IPS-NIHi7 (cell line): ENCODE measurements around the gene MGAT4C.
"Not testable (repeated sequence)": the region's sequence is repeated elsewhere in the genome, so short reads cannot be mapped to it uniquely, and the experiment has no call there.

ENCODE experiments used
- DNase-seq: peaks from one replicate; pipeline ENCODE4 v3.0.0; 2012; ENCODE audit warnings: mixed read lengths; ENCODE audit errors: extremely low spot score

The MGAT4C gene

DNA sequence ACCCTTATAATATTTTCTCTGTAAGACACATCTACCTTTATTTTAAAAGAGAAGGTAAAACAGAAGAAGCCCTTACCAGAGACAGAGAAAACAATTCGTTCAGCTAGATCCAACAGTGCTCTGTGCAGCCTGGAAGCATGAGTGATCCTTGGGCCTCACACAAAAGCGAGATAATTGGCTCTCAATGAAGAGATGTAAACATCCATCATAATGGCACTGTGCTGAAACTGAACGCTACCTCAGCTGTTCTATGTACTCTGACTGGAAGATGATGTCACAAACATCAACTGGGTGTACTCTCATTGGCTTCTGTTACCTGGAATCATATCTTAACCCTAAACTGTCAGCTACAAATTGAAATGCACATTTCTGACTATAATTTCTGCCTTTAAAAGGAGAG is at the start of gene MGAT4C:
Gene MGAT4C (minus strand): TSS at position 229 of the 400 bp plus-strand sequence.
- no peak for DNase-seq

GRCh38 chr12:86296396-86296795 is 40.2 kb upstream of the MGAT4C start:
- not testable (repeated sequence) for DNase-seq

GRCh38 chr12:86293682-86294240 is 37.6 kb upstream of the MGAT4C start:
- no peak for DNase-seq

DNA sequence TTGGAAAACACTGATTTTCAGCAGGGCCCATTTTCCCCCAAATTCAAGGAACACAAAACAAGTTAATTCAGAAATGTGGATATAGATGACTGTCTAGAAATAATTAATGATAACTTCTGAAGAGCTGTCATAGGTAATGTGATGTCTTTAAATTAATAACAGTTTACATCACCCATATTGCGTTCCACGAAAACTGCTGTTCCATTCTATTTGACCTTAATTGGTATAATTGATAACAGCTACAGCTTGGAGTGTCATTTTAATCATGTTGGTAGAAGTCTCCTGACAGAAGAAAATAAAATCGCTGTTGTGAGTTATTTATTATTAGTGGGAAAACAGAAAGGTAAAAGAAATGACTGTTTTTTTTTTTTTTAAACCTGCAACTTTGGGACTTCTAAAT is 36.3 kb upstream of the MGAT4C start:
- no peak for DNase-seq

GRCh38 chr12:86290615-86291014 is 34.4 kb upstream of the MGAT4C start:
- DNase-seq = no peak

DNA sequence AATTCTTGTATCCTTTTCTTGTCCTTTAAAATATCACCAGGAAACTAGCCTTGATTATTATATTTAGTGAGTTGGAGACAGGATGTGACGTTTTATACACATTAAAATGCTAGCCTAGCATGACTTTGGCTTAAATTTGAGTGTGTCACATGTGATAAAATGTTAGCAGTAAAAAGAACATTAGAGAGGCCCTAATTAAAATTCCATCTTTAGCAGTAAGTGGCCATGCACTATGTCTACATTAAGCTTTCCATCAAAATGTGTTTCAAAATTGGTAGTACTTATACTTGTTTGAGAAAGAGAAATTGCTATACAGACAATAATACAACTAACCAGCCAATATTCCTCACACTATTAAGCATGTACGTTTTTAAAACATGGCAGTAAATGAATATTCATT is 29.9 kb upstream of the MGAT4C start:
- DNase-seq = no peak

GRCh38 chr12:86283620-86284019 is 27.4 kb upstream of the MGAT4C start:
- no peak for DNase-seq

DNA sequence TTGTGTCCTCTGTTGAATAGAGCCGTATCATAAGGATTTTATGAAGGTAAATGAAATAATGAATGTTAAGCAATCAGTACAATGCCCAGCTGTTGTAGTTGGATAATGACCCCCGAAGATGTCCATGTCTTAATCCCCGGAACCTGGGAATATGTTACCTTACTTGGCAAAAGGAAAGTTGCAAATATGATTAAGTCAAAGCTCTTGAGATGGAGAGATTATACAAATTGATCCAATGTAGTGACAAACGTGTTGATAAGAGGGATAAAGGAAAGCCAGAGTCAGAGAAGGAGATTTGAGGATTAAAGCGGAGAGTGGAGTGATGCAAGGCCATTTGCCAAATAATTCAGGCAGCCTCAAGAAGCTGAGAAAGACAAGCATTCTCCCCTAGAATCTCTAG is 19.2 kb upstream of the MGAT4C start:
- DNase-seq = no peak

- no peak for DNase-seq
Observed at GRCh38 chr12:86265329-86265695, 9.1 kb upstream of the MGAT4C start.

DNA sequence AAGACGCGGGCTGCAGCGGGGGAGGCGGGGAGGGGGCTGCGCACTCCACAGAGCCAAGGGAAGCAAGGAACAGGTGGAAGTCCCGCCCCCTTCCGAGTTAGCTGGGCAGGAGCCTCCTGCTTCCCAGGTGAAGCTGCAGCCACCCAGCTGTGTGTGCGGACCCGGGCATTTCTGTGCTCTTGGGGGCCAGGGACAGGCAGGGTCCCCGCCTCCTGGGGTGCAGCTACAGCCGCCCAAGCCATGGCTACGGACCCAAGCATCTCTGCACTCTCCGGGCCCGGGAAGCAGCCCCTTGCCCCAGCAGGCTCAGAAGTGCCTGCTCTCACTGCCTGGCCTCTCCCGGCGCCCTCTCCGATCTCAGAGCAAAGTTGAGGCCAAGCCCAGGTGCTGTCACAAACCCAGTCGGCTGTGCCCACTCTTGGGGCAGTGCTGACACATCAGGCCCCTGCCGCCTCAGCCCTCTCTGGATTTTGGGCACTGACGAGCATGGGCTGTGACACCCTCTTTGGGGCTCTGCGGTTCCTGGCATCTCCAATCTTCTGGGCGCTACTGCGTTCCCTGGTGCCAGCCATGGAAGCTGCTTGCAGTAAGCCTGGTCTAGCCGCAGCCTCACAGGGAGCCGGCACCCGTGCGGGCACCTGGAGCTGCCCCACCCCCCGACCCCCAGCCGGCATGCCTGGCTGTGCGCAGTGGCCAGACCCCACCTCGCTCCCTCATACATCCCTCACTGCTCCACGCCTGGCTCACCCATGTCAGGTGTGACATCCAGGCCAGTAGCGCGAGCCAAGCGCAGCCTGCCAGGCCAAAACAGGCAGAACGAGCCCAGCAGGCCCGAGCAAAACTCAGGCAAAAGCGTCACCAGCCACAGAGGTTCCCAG is 8.5 kb upstream of the MGAT4C start:
- peak; percentile 58 for DNase-seq

DNA sequence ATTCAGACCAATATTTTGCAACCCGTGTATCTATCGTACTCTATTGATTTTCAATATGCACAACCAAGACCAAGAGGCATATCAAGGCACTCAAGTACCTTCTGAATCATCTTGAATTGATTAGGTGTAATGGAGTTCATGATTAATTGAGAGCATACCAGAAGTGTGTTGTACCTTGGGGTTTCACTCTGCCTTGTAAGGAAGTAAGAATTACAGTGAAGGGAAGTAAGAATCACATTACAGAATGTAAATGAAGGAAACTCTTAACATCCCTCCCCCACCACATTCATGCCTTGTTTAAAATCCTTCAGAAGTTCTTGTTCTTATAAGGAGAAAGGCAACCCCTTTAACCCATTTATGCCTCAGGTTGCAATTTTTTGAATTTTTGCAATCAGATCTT is 5.4 kb upstream of the MGAT4C start:
- no peak for DNase-seq

GRCh38 chr12:86261142-86261541 is 5.0 kb upstream of the MGAT4C start:
- no peak for DNase-seq

GRCh38 chr12:86260183-86260582 is 4.0 kb upstream of the MGAT4C start:
- DNase-seq = no peak

DNA sequence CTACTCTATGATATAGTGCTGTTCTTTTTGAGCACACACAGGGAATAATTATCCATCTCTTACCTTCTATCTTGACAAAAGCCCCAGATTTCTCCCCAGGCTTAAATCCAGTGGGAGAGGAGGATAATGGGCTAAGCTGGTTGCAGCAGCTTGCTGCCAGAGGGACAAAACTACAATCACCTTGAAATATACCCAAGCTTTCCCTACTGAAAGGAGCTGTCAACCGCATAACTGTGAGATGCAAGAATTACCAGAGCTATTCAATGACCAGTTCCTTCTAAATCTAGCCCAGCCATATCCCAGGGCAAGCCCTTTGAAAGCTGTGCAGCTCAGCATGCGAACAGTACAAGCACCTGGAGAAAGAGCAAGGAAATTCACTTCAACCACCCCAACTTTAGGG is 943 bp upstream of the MGAT4C start:
- no peak for DNase-seq

- DNase-seq = no peak
Observed at GRCh38 chr12:86254399-86255107, 1.6 kb downstream of the MGAT4C start.

DNA sequence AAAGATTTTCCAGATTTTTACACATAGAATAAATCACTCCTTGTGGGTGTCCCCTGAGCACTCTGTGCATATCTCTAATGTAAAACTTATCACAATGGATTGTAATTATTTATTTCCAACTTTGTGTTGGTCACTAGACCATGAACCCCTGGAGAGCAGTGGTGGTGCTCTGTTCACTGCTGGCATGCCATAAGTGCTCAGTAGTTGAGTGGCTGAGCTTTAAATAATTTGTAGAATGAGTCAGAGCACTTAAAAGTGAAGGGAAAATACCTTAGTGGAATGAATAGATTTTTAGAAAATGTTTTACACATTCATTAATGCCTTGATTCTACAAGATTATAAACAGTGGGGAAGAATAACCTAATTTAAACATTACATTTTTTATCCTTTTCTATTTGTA is 6.3 kb downstream of the MGAT4C start:
- no peak for DNase-seq

DNA sequence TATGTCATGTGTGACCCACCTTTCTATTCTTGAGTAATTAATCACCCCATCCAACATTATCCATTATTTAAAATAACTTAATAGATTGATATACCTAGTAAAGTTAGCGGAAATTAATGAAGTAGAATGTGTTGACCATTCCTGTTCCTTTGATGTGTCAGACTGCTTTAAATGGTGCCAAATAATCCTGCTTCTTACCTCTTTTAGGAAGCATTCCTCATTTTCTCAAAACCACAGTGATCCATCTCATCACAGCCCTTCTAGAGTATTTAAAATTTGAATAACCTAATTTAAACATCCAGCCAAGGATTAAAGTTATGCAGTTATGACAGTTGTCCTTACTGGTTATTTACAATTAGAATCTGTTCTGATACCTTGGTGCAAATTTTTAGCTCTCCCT is 6.9 kb downstream of the MGAT4C start:
- DNase-seq = no peak

DNA sequence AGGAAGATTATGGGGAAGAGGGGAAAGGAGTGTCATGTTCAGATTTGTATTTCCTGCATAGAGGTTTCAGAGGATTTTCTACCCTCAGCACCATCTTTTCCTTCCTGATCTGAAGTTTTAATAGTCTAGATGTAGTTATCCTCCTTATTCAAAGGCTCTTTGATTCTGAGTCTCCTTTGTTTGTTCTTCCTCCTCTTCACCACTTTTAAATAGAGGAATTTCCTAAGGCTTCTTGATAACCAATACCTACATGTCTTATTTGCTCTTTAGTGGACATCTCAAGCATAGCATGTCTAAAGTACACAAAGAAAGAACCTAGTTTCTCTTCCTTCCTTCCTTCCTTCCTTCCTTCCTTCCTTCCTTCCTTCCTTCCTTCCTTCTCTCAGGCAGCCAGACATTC is 8.3 kb downstream of the MGAT4C start:
- DNase-seq = no peak

DNA sequence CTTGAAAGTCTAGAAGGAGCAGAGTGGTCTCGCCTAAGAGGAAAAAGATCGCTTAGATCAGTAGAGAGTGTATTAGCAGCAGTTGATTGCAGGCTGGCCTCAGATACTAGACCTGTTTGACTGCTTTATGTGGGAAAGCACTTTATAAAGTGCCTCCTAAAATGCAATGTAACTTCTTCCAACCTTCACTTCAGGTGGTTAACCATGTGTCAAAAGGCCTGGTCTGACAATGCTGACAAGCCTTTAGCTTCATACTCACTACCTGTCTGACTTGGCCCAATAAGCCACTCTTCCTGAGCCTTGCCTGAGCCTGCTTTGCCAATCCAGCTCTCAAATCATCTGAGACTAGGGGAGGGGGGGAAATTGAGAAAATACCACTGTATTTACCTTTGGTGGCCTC is 14.6 kb downstream of the MGAT4C start:
- no peak for DNase-seq

DNA sequence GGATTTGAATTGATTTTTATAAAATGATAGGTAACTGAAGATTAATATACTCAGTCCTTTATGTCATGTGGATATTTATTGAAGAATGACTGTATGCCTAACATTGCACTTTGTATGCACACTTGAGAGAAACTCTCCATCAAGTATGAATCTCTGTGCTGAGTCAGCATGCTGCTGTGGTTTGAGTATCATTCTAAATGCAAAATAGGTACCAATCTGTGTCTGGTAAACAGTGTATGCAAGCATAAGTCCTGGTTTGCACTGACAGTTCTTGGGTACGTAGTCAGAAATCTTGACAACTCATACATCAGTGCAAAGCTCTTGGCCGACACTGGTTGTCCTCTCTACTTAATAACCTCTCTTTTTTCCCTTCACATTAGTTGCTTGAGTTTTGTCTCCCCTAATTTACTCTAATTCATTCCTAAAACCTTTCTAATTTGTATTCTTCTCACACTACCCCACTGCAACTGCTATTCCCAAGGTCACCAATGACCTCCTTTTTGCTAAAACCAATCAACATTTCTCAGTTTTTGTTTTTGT is 21.8 kb downstream of the MGAT4C start:
- DNase-seq = no peak

DNA sequence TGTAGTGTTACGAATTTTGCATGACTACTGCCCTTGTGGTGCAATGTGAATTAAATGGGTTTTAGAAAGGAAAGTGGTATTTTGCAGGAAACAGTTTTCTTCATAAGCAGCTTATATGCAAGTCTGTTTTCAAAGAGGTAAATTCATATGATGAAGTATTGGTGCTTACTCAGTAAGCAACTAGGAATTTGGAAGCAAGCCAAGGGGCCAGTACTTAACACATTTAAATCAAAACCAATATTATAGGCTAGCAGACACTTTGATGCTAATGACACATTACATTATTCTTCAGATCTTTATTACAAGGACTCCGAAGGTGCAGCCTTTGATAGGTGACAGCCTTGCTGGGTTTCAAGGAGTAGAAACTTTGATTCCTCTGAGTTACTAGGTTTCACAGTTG is 23.1 kb downstream of the MGAT4C start:
- no peak for DNase-seq

DNA sequence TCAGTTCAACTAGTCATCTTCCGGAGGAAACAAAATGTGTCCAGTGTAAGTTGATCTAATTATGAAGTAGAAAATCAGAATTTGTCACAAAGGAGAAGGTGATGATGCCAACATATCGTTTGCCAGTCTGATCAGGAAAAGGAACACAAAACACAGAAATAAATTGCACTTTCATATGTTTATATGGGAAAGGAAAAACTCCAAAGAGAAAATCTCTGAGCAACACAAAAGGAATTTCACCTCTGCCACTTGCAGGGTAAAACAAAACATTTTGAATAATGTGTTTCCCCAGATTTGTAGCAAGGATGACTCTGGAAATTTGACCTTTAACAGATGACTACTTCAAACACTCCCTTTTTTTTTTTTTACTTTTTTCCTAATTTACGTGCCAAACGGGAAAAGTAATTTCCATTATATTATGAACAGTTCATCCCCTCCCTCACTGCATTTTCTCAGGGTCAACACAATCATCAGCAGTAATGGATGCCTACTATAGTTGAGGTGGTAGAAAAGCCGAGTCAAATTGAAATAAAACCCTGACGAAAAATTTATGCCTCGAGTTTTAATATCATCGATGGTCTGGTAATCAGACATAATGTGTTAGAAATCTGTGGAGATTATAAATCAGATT is 25.6 kb downstream of the MGAT4C start:
- no peak for DNase-seq
